ENCODE measurements around the gene HSPB6.
"Not testable (repeated sequence)": the region's sequence is repeated elsewhere in the genome, so short reads cannot be mapped to it uniquely, and the experiment has no call there.

Gene HSPB6

GRCh38 chr19:35729021-35729420, 27.8 kb downstream of the HSPB6 start:
- no peak for DNase-seq (ENCODE audit: low read depth, low spot score)
- in situ Hi-C loops (cut with HindIII; ENCODE audit: low sequenced_read_pairs): no loop called here
- no peak for TF ChIP-seq CTCF (IDR thresholded peaks at IDR 0.05; ENCODE audit: low read depth, low read length)
- H3K4me3 ChIP-seq (ENCODE audit: low read depth, low read length): no peak overlapping the region

- no peak for DNase-seq (ENCODE audit: low read depth, low spot score)
- no peak overlapping the region for H3K4me3 ChIP-seq (ENCODE audit: low read depth, low read length)
- no peak for TF ChIP-seq CTCF (IDR thresholded peaks at IDR 0.05; ENCODE audit: low read depth, low read length)
- in situ Hi-C loops (cut with HindIII; ENCODE audit: low sequenced_read_pairs): no loop called here
These were observed 28.7 kb downstream of the HSPB6 start for GRCh38 chr19:35727956-35728706.

- in situ Hi-C loops (cut with HindIII; ENCODE audit: low sequenced_read_pairs): no loop called here
- TF ChIP-seq CTCF (IDR thresholded peaks at IDR 0.05; ENCODE audit: low read depth, low read length): no peak
- no peak for DNase-seq (ENCODE audit: low read depth, low spot score)
- H3K4me3 ChIP-seq (ENCODE audit: low read depth, low read length): no peak overlapping the region
These were observed 29.5 kb downstream of the HSPB6 start for GRCh38 chr19:35727053-35727955.

- in situ Hi-C loops (cut with HindIII; ENCODE audit: low sequenced_read_pairs): no loop called here
These were observed 31.5 kb downstream of the HSPB6 start for GRCh38 chr19:35725216-35725861.

GRCh38 chr19:35724560-35724959, 32.3 kb downstream of the HSPB6 start:
- H3K4me3 ChIP-seq (ENCODE audit: low read depth, low read length): no peak overlapping the region
- TF ChIP-seq CTCF (IDR thresholded peaks at IDR 0.05; ENCODE audit: low read depth, low read length): no peak
- DNase-seq (ENCODE audit: low read depth, low spot score): no peak
- in situ Hi-C loops (cut with HindIII; ENCODE audit: low sequenced_read_pairs): no loop called here

More at GRCh38 chr19:35725216-35725861, 31.5 kb downstream of the HSPB6 start:
- DNase-seq (ENCODE audit: low read depth, low spot score): no peak
- H3K4me3 ChIP-seq (ENCODE audit: low read depth, low read length): no peak overlapping the region
- no peak for TF ChIP-seq CTCF (IDR thresholded peaks at IDR 0.05; ENCODE audit: low read depth, low read length)

- H3K4me3 ChIP-seq (ENCODE audit: low read depth, low read length); DNase-seq (ENCODE audit: low read depth, low spot score); in situ Hi-C loops (cut with HindIII; ENCODE audit: low sequenced_read_pairs): not testable (repeated sequence)
These were observed 32.7 kb downstream of the HSPB6 start for GRCh38 chr19:35724132-35724531.

Measured in astrocyte of the spinal cord (primary cell).